DMS114 treated with DMSO at 0.1 percent for 48 hours (cell line): Measurements from ENCODE around the gene HDGFL2.

Experiments
- DNase-seq: peaks from one replicate; lab custom pipeline; 2025; ENCODE audit not compliant: unreplicated experiment; lab: John Stamatoyannopoulos, UW

The HDGFL2 gene

GRCh38 chr19:4550479-4551050 lies 78.5 kb downstream of the HDGFL2 start:
- DNase-seq: no peak
